Astrocyte (in vitro differentiated cells and primary cell): ENCODE results near the gene FAHD1.

Source experiments
- CTCF ChIP-seq: IDR thresholded peaks from 2 replicates; pipeline ENCODE4 v1.5.1; 2011; ENCODE audit warnings: low read depth, mild to moderate bottlenecking, inconsistent platforms, low read length, moderate library complexity; ENCODE audit not compliant: insufficient read depth
- EZH2 ChIP-seq: IDR thresholded peaks from 2 replicates; pipeline ENCODE4 v1.6.1; 2012; ENCODE audit warnings: mild to moderate bottlenecking, low read length, inconsistent platforms; ENCODE audit not compliant: insufficient read depth

GRCh38 chr16:1786242-1787055, 40.6 kb upstream of the FAHD1 start:
- TF ChIP-seq CTCF, result no peak
- TF ChIP-seq EZH2, result no peak
